ENCODE data around the gene TNNT2.

GRCh38 chr1:201354151-201354900 is 23.2 kb downstream of the TNNT2 start:
- TF ChIP-seq REST (IDR thresholded peaks at IDR 0.05), result no peak
- no peak for TF ChIP-seq TAF1 (conservative IDR thresholded peaks at IDR 0.05)
- no peak for TF ChIP-seq CTCF (IDR thresholded peaks at IDR 0.05; ENCODE audit: low read depth, low read length, missing input control)
- TF ChIP-seq SP1 (IDR thresholded peaks at IDR 0.05), result no peak
- TF ChIP-seq EGR1 (IDR thresholded peaks at IDR 0.05; ENCODE audit: low read depth in 2 of 2), result no peak
- no peak for TF ChIP-seq HNF4A (conservative IDR thresholded peaks at IDR 0.05)
